Tibial nerve (tissue), 4 donors: ENCODE results near the gene UBXN10.

Experiments used
- CTCF ChIP-seq, 5 experiments: fragments of 200-600 bp in 3 of 5; fragments of 450-650 bp in 2 of 5; sonication (generic) in 3 of 5; IDR thresholded peaks; one replicate each; pipeline ENCODE4 v1.5.1; 2016 to 2019; ENCODE audit warnings: antibody characterized with exemption in 5 of 5, mild to moderate bottlenecking in 3 of 5, moderate library complexity in 2 of 5
- EP300 ChIP-seq, 2 donors: sonication (generic); formaldehyde crosslinking; IDR thresholded peaks; one replicate each; pipeline ENCODE4 v1.6.1; 2017; ENCODE audit warnings: antibody characterized with exemption in 2 of 2, mild to moderate bottlenecking in 1 of 2
- POLR2A ChIP-seq, 2 donors: fragments of 450-650 bp; IDR thresholded peaks; one replicate each; pipeline ENCODE4 v1.6.1; 2017; ENCODE audit warnings: antibody characterized with exemption in 2 of 2, mild to moderate bottlenecking in 2 of 2, moderate library complexity in 2 of 2

GRCh38 chr1:20212685-20213331 is 26.9 kb downstream of the UBXN10 start:
- TF ChIP-seq CTCF (IDR thresholded peaks at IDR 0.05) (peak; percentile 40 to 83 (median 65)), POLR2A (IDR thresholded peaks at IDR 0.05) (no peak), EP300 (IDR thresholded peaks at IDR 0.05) (no peak)
